ENCODE data around the gene PCDHB1.
A peak's percentile ranks its signal among the peaks of the same experiment; 100 is the strongest.

Gene PCDHB1

GRCh38 chr5:141050622-141051520 lies at the start of gene PCDHB1:
TSS of gene PCDHB1 (plus strand) at chr5:141051374. CDS start at chr5:141051471, 97 bp downstream.
- H3K4me1 Mint-ChIP-seq (ENCODE audit: low read depth): peaks cover 3% of the 10 kb centered on the region
- H3K27me3 Mint-ChIP-seq: peaks cover 39% of the 10 kb centered on the region
- H3K4me3 Mint-ChIP-seq: peak within 1 kb of the TSS; percentile 77
- H3K36me3 Mint-ChIP-seq: peaks cover 2% of the 10 kb centered on the region
- no peak within 1 kb of the TSS for H3K27ac Mint-ChIP-seq
- H3K9me3 Mint-ChIP-seq (ENCODE audit: low read depth): peaks cover 12% of the 10 kb centered on the region

- Mint-ChIP-seq H3K27ac (no peak overlapping the region), H3K4me1 (ENCODE audit: low read depth) (peaks cover 10% of the 10 kb centered on the region), H3K9me3 (ENCODE audit: low read depth) (peaks cover 3% of the 10 kb centered on the region), H3K27me3 (peaks cover 17% of the 10 kb centered on the region), H3K36me3 (no peaks in the 10 kb centered on the region), H3K4me3 (peak overlapping the region; percentile 36)
Observed at GRCh38 chr5:141001446-141001843, 49.7 kb upstream of the PCDHB1 start.

GRCh38 chr5:141001844-141002604 lies 49.1 kb upstream of the PCDHB1 start:
- Mint-ChIP-seq H3K4me3 (peak overlapping the region; percentile 36), H3K9me3 (ENCODE audit: low read depth) (peaks cover 2% of the 10 kb centered on the region), H3K36me3 (no peaks in the 10 kb centered on the region), H3K27ac (no peak overlapping the region), H3K4me1 (ENCODE audit: low read depth) (peaks cover 10% of the 10 kb centered on the region), H3K27me3 (peaks cover 17% of the 10 kb centered on the region)

- Mint-ChIP-seq H3K27me3 (peaks cover 17% of the 10 kb centered on the region), H3K4me3 (no peak overlapping the region), H3K9me3 (ENCODE audit: low read depth) (no peaks in the 10 kb centered on the region), H3K36me3 (no peaks in the 10 kb centered on the region), H3K27ac (no peak overlapping the region), H3K4me1 (ENCODE audit: low read depth) (peaks cover 10% of the 10 kb centered on the region)
Observed at GRCh38 chr5:141002605-141002965, 48.6 kb upstream of the PCDHB1 start.

- Mint-ChIP-seq H3K36me3 (no peaks in the 10 kb centered on the region), H3K4me3 (no peak overlapping the region), H3K27ac (no peak overlapping the region), H3K27me3 (peaks cover 17% of the 10 kb centered on the region), H3K9me3 (ENCODE audit: low read depth) (no peaks in the 10 kb centered on the region), H3K4me1 (ENCODE audit: low read depth) (peaks cover 10% of the 10 kb centered on the region)
Observed at GRCh38 chr5:141003031-141003430, 48.1 kb upstream of the PCDHB1 start.

GRCh38 chr5:141003791-141004611 lies 47.2 kb upstream of the PCDHB1 start:
- Mint-ChIP-seq H3K4me3 (no peak overlapping the region), H3K36me3 (no peaks in the 10 kb centered on the region), H3K9me3 (ENCODE audit: low read depth) (no peaks in the 10 kb centered on the region)

GRCh38 chr5:141007791-141008190 lies 43.4 kb upstream of the PCDHB1 start:
- Mint-ChIP-seq H3K27me3 (peaks cover 8% of the 10 kb centered on the region), H3K27ac (no peak overlapping the region), H3K4me1 (ENCODE audit: low read depth) (no peaks in the 10 kb centered on the region), H3K36me3 (no peaks in the 10 kb centered on the region), H3K9me3 (ENCODE audit: low read depth) (no peaks in the 10 kb centered on the region), H3K4me3 (no peak overlapping the region)

More at GRCh38 chr5:141003791-141004611, 47.2 kb upstream of the PCDHB1 start:
- H3K27me3 Mint-ChIP-seq: peaks cover 15% of the 10 kb centered on the region
- H3K27ac Mint-ChIP-seq: no peak overlapping the region
- peaks cover 10% of the 10 kb centered on the region for H3K4me1 Mint-ChIP-seq (ENCODE audit: low read depth)

- H3K36me3 Mint-ChIP-seq: no peaks in the 10 kb centered on the region
- no peaks in the 10 kb centered on the region for H3K9me3 Mint-ChIP-seq (ENCODE audit: low read depth)
- peaks cover 6% of the 10 kb centered on the region for H3K27me3 Mint-ChIP-seq
- H3K4me1 Mint-ChIP-seq (ENCODE audit: low read depth): no peaks in the 10 kb centered on the region
- no peak overlapping the region for H3K27ac Mint-ChIP-seq
- H3K4me3 Mint-ChIP-seq: no peak overlapping the region
Observed at GRCh38 chr5:141010047-141010793, 41.0 kb upstream of the PCDHB1 start.

GRCh38 chr5:141017943-141018342 lies 33.2 kb upstream of the PCDHB1 start:
- Mint-ChIP-seq H3K9me3 (ENCODE audit: low read depth) (no peaks in the 10 kb centered on the region), H3K36me3 (no peaks in the 10 kb centered on the region), H3K27ac (no peak overlapping the region), H3K27me3 (peaks cover 5% of the 10 kb centered on the region), H3K4me1 (ENCODE audit: low read depth) (no peaks in the 10 kb centered on the region), H3K4me3 (no peak overlapping the region)

GRCh38 chr5:141022384-141022783 lies 28.8 kb upstream of the PCDHB1 start:
- no peaks in the 10 kb centered on the region for H3K36me3 Mint-ChIP-seq
- no peaks in the 10 kb centered on the region for H3K4me1 Mint-ChIP-seq (ENCODE audit: low read depth)
- H3K4me3 Mint-ChIP-seq: no peak overlapping the region
- H3K27me3 Mint-ChIP-seq: peaks cover 1% of the 10 kb centered on the region
- H3K27ac Mint-ChIP-seq: no peak overlapping the region
- peaks cover 4% of the 10 kb centered on the region for H3K9me3 Mint-ChIP-seq (ENCODE audit: low read depth)

GRCh38 chr5:141031006-141031405 lies 20.2 kb upstream of the PCDHB1 start:
- Mint-ChIP-seq H3K27ac (no peak overlapping the region), H3K36me3 (no peaks in the 10 kb centered on the region), H3K4me3 (no peak overlapping the region), H3K9me3 (ENCODE audit: low read depth) (no peaks in the 10 kb centered on the region), H3K27me3 (no peaks in the 10 kb centered on the region), H3K4me1 (ENCODE audit: low read depth) (no peaks in the 10 kb centered on the region)

- H3K9me3 Mint-ChIP-seq (ENCODE audit: low read depth): no peaks in the 10 kb centered on the region
- H3K4me1 Mint-ChIP-seq (ENCODE audit: low read depth): no peaks in the 10 kb centered on the region
- H3K27ac Mint-ChIP-seq: no peak overlapping the region
- no peaks in the 10 kb centered on the region for H3K36me3 Mint-ChIP-seq
- no peaks in the 10 kb centered on the region for H3K27me3 Mint-ChIP-seq
- no peak overlapping the region for H3K4me3 Mint-ChIP-seq
Observed at GRCh38 chr5:141032626-141033025, 18.5 kb upstream of the PCDHB1 start.

- Mint-ChIP-seq H3K27ac (no peak overlapping the region), H3K4me3 (no peak overlapping the region), H3K27me3 (peaks cover 5% of the 10 kb centered on the region), H3K36me3 (no peaks in the 10 kb centered on the region), H3K4me1 (ENCODE audit: low read depth) (no peaks in the 10 kb centered on the region), H3K9me3 (ENCODE audit: low read depth) (peaks cover 4% of the 10 kb centered on the region)
Observed at GRCh38 chr5:141039061-141039460, 12.1 kb upstream of the PCDHB1 start.

GRCh38 chr5:141039517-141039916 lies 11.7 kb upstream of the PCDHB1 start:
- H3K4me3 Mint-ChIP-seq: no peak overlapping the region
- H3K9me3 Mint-ChIP-seq (ENCODE audit: low read depth): peaks cover 4% of the 10 kb centered on the region

More at GRCh38 chr5:141039517-141039916, 11.7 kb upstream of the PCDHB1 start:
- Mint-ChIP-seq H3K36me3 (peaks cover 2% of the 10 kb centered on the region), H3K27ac (no peak overlapping the region), H3K27me3 (peaks cover 9% of the 10 kb centered on the region), H3K4me1 (ENCODE audit: low read depth) (no peaks in the 10 kb centered on the region)

All from activated naive CD8-positive, alpha-beta T cell (primary cell).